Astrocyte of the spinal cord (primary cell): ENCODE data around the gene GRAPL.
"Not testable (repeated sequence)": the region's sequence is repeated elsewhere in the genome, so short reads cannot be mapped to it uniquely, and the experiment has no call there.

Experiments used
- DNase-seq: peaks from one replicate; pipeline ENCODE4 v3.0.0; 2011; ENCODE audit warnings: low read depth, low spot score
- H3K4me3 ChIP-seq: 2 replicates; pipeline ENCODE4 v1.5.1; 2011; ENCODE audit warnings: low read depth, mild to moderate bottlenecking, low read length, moderate library complexity
- in situ Hi-C: cut with HindIII; loops from 2 replicates; pipeline ENCODE4 v1.10.0; 2017; ENCODE audit warnings: low sequenced_read_pairs

The GRAPL gene

DNA sequence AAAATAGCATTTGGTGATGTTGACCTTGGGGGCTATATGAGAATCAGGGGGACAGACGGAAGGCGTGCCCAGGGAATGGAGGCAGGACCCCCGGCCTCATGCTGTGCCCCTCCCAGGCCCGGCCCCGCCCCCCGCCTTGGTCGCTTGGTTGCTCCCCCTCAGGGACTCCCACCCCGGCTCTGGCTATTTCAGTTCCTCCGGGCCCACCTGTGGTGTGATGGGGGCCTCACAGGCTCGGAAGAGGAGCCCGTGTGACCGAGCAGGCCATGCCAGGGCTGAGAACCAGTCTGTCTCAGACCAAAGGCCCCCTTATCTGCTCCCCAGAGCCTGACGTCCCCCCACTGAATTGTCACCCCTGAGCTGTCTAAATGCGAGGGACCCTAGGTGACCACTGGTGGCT is 4.4 kb downstream of the GRAPL start:
- in situ Hi-C loops, DNase-seq, H3K4me3 ChIP-seq: not testable (repeated sequence)

DNA sequence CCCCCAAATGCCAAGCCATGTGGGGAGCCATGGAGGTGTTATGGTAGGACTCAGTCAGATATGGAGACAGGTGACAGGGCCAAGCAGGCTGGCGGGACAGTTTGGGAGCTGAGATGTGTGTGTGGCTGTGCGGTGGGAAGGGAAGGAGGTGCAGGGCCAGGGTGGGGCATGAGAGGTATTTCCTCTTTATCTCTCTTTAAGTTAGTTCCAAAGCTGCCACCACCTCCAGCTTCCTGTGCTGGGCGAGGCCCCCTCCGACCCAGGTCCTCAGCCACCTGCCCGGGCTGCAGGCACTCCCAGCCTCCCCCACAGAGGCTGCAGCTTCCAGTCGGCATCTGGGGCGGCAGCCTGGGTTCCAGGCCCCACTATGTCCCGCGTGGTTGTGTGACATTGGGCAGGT is 6.4 kb downstream of the GRAPL start:
- H3K4me3 ChIP-seq, DNase-seq, in situ Hi-C loops: not testable (repeated sequence)

DNA sequence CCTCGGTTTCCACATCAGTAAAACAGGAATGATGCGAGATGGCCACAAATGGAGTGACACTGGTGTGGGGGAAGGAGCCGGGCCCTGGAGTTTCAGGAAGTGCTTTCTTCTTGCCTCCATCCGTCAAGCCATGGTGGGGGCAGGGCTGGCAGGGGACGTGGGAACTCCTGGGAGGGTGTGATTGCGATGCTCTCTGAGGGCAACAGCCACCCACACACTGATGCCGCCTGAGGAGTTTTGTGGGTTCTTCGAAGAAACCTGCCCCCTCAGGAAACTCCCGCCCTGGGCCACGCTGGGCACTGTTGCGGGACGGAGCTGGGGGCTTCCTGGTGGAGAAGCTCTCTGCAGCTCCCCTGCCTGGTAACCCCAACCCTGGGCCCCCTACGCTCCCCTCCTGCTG is 8.0 kb downstream of the GRAPL start:
- in situ Hi-C loops, DNase-seq: not testable (repeated sequence)

DNA sequence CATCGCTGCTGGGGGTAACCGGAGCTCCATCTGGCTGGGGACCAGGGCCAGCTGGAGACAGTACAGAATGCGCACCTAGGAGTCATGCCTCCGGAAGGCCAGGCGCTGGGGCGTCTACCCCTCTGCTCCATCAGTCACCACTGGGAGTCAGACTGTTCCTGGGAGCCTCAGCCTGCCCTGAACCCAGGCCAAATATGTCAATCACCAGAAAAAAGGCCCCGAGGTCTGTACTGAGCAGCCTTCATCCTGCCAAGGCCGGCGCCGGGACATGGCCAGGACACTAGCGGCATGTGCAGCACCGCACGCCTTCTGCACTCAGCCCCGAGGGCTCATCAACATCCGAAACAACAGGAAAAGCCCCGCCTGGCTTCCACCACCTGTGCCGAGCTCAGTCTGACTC is 8.7 kb downstream of the GRAPL start:
- in situ Hi-C loops, H3K4me3 ChIP-seq, DNase-seq: not testable (repeated sequence)

More for the DNA sequence above, 8.0 kb downstream of the GRAPL start:
- not testable (repeated sequence) for H3K4me3 ChIP-seq

DNA sequence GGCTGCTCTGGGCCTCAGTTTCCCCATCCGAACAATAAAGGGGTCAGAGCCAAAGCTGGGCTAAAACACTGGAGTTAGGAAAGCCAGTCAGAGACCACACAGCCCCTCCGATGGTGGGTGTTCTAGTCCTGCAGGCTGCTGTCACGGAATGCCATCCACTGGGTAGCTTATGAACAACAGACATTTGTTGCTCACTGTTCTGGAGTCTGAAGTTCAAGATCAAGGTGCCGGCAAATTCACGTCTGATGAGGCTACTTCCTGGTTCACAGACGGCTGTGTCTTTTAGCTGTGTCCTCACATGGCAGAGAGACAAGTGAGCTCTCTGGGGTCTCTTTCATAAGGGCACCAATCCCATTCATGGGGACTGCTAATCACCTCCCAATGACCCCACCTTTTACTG is 9.2 kb downstream of the GRAPL start:
- in situ Hi-C loops, H3K4me3 ChIP-seq, DNase-seq: not testable (repeated sequence)

DNA sequence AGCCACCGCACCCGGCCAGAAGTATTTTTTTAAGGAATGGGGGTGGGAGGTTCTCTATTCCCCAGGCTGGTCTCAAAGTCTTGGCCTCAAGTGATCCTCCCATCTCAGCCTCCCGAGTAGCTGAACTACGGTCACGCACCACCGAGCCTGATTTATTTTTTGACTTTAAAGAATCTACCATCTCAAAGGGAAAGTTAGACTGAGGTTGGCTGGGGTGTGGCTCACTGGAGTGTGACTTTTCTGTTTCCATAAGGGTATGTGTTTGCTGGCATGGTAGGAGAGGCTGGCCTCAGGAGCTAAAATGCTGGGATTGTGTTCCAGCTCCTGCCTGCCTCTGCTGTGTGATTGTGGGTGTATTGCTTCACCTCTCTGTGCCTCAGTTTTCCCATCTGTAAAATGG is 10.6 kb downstream of the GRAPL start:
- in situ Hi-C loops, H3K4me3 ChIP-seq, DNase-seq: not testable (repeated sequence)

DNA sequence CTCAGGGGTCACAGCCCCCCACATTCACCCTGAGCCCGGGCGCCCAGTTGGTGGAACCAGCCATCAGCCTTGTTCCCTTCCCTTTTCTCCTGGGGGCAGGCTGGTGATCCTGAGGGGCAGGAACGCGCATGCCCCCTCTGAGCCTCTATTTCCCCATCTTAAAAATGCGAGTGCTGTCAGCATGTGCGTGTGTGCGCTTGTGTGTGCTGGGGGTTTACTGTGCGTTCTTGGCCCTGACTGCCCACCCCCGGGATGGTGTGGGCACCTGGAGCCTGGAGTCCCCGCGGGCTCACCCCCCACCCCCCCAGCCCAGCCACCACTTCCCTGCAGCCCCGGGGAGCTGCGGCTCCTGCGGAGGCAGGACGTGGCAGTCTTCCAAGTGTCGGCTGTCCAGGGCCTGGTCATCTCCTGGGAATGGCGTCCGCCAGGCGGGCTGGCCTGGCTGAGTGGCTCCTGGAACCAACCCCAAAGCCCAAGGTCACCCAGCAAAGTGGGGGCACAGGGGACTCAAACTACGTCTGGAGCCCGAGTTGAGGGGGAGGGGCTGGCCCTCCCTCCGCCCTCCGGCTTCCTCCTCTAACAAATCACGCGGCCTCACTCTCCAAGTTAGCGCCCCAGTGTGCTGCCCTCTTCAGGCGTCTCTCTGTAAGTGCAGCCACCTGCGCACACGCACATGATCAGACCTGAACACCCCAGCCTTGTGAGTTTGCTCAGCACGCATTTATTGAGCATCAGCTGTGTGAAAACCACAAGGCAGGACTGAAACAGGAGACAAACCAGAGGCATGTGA is 14.2 kb downstream of the GRAPL start:
- in situ Hi-C loops, H3K4me3 ChIP-seq, DNase-seq: not testable (repeated sequence)

DNA sequence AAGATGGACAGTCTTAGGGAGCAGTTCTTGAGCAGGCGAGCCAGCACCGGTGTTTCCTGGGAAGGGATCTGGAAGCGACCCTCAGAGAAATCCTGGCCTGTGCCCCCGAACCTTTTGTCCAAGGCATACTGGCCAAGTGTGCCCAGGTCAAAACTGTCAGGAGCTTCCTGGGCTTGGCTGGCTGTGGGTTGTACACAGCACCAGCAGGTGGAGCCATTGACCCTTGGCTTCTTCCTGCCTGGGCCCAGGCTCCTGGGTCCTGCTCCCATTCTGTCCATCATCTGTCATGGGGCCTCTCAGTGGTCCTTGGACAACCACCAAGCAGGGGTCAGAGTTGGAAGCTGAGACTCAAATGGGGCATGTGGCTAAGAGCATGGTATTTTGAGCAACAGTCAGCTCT is 15.0 kb downstream of the GRAPL start:
- in situ Hi-C loops, H3K4me3 ChIP-seq, DNase-seq: not testable (repeated sequence)

DNA sequence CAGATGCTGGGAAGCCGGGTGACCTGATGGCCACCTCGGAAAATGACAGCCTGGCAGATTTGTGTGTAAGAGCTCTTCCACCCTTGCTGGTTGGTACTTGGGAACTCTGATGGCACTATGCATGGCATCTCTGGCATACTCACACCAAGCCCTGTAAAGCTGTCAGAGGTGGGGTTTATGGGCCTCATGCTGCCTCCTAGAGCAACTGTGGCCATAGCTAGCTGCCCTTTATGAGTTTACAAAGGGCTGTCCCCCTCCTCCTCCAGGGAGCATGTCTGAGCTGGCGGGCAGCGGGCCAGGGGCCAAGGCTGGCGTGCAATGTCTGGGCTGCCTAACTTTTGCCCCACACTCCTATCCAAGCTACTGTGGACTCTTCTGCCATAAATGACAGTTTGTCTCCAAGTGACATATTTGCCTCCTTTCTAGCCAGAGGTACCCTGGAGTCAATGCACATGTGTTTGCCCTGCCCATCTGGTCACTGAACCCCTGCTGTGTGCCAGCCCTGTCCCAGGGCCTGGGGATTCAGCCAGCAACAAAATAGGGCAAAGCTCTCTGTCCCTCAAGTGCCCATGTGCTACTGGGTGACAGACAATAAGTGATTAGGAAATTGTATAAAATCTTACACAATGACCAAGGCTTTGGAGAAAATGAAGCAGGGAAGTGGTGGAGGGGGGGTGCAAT is 15.8 kb downstream of the GRAPL start:
- in situ Hi-C loops, H3K4me3 ChIP-seq: not testable (repeated sequence)

DNA sequence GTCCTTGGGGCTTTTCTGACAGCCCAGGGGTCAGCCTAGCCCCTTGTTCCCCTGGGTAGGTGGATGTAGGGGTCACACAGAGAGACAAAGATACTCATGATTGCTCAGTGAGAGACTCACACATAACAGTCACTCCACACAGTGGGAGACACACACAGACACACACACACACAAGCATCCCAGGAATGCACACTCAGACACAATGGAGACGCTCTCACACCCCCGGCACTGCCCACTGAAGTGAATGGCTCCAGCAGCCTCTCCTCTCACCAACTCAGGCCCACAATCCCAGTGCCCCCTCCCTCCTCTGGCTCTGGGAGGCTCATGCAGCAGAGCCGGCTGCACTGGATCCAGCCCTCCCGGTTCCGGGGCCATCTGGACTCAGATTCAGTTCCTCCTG is 17.0 kb downstream of the GRAPL start:
- DNase-seq, in situ Hi-C loops: not testable (repeated sequence)

More for the DNA sequence above, 15.8 kb downstream of the GRAPL start:
- DNase-seq = not testable (repeated sequence)

DNA sequence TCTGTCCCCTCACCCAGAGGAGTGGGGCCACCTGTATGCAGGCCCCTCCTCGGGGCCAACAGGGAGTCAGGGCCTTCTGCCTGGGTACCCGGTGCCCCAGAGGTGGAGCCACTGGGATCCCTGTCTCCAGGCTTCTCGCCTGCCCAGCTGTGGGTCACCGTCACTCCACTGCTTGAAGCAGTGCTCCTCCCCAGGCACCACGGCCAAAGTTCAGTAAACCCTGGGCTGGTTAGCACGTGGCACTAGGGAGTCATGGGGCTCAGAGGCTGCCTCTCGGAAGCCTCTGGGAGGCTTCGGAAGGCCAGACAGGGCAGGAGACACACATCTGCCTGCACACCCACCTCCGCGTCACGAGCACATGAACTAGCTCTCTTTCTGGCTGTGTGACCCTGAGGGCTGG is 18.1 kb downstream of the GRAPL start:
- H3K4me3 ChIP-seq, in situ Hi-C loops, DNase-seq: not testable (repeated sequence)

More for the DNA sequence above, 17.0 kb downstream of the GRAPL start:
- not testable (repeated sequence) for H3K4me3 ChIP-seq

DNA sequence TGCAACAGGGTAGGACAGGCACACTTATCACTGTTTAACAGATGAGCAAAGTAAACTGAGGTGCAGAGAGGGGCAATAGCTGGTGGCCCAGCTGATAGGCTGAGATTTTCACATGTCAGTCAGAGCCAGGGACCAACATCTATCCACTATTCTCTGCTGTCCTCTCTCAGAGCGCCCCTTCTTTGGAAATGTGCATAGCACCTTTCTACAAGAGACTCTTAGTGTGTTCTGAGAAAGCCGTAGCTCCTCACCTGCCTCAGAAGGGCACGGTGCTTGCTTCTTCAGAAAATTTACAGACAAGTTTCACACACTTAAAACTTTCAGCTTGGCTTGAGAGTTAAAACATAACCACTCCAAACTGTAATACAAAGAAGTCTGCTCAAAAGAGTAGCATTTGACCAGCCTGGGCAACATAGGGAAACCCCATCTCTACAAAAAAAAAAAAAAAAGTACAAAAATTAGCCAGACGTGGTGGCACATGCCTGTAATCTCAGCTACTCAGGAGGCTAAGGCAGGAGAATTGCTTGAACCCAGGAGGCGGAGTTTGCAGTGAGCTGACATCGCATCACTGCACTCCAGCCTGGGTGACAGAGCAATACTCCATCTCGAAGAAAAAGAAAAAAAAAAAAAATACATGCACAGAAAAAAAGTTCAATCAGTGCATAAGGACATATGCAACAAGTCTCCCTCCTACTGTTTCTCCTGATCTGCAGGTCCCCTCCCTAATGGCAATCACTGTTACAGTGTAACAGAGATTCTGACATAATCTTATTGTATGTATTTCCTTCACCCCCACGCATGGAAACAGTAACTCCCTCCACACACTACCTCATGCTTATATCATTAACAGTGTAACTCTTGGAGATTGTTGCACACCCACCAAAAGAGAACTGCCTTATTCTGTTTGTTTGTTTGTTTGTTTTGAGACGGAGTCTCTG is 23.6 kb downstream of the GRAPL start:
- H3K4me3 ChIP-seq, DNase-seq, in situ Hi-C loops: not testable (repeated sequence)

DNA sequence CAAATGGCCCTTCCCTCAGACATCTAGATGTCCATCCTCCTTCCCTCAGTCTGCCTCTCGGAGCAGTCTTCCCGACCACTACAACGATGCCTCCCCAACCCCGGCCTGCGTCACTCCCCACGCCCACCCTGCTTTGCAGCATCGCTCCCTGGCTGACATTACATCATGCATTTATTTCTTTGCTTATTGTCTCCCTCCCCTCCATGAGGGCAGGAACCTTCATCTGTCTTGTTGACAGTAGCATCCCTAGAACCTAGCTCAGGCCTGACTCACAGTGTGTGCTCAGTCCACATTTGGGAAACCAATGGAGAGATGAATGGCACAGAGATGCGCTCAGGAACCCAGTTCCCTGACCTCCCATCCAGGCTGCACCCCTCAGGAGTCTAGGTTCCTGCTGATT is 30.2 kb downstream of the GRAPL start:
- H3K4me3 ChIP-seq, in situ Hi-C loops, DNase-seq: not testable (repeated sequence)

DNA sequence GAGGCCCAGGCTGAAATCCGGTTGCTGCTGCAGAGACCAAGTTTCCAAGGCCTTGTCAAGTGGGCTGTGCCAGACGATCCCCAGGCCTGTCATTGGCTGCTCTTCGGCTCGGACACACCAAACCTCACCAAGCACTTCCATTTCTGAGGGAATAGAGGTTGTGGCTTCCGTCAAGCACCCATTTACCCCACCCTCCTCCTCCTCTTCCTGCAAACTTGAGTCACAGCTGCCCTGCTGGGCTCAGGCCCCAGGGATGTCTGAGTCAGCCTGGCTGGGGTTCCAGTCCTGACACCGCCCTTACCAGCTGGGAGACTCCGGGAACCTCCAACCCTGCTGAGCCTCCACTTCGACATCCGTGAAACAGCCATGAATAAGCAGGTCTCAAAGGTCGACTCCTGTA is 31.1 kb downstream of the GRAPL start:
- DNase-seq, in situ Hi-C loops, H3K4me3 ChIP-seq: not testable (repeated sequence)

DNA sequence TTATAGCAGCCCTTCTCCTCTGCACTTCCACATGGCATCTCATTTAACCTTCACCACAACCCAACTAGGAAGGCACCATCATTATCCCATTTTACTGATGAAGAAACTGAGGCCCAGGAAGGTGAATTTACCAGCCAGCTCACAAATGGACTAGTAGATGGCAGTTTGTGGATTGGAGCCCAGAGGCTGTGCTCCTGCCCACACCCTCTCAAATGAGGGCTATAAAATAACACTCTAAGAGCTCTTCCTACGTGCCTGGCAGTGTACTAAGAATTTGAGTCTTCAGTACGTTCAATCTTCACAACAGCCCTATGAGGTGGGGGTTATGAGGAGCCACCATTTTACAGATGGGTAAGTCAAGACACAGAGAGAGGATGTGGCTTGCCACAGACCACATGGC is 31.5 kb downstream of the GRAPL start:
- H3K4me3 ChIP-seq, DNase-seq, in situ Hi-C loops: not testable (repeated sequence)

DNA sequence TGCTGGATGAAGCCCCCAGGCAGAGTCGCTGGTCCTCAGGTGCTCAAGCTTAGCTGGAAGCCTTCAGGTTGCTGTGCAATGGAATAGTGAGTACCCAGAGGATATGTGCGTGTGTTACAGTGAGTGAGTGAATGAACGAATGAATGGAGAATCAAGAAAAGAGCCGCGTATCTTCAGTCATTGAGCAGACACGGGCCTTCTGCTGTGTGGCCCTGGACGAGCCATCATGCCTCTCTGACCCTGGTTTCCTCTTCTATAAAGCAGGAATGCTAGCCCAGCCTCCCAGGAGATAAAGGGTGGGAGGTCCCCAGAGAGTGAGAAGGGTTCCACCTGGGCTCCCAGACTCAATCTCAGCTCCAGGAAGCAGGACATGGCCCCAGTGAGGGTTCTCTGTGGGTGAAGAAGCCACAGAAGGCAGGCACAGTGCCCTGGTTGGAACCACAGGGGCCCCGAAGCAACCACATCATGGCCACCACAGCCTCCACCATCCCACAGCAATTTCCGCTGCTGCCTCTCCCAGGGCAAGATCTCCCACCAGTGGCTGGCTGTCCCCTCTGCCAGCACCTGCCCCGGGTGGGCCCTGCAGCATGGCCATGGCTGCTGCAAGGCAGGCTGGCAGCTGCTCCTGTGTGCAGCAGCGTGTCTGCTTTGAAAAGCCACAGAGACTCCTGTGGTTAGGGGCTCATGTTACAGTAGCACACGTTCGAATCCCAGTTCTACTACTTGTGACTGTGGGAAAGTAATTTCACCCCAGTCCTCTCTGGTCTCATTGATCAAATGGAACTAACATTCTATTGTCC is 34.1 kb downstream of the GRAPL start:
- in situ Hi-C loops = not testable (repeated sequence)

More for the DNA sequence above, 34.1 kb downstream of the GRAPL start:
- H3K4me3 ChIP-seq, DNase-seq: not testable (repeated sequence)
